ENCODE data around the gene IRAK2.

DNA sequence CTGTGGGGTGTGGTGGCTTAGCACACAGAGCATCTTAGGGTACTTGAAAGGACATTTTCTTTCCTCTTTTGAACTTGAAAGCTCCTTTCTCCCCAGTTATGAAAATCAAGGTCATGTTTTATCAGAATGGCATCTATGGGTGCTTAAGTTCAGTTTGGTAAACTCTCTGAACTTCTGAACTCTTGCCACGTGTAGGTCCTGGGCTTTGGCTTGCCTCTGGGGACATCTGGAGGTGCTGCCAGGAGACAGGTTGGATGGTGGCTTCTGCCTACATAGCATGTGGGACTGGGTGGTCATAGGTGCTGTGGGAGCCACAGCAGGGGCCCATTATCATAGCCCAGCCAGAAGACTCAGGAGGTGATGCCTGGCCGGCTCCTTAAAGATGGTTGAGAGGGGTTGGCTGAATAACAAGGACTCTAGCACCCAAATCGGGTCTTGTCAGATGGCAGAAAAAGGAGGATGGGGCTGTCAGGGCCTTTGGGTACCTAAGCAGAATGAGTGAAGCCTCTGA lies 112.5 kb downstream of the IRAK2 start:
- TF ChIP-seq CTCF (IDR thresholded peaks at IDR 0.05) (no peak), POLR2A (IDR thresholded peaks at IDR 0.05) (no peak), EP300 (IDR thresholded peaks at IDR 0.05) (no peak)

Measured in ovary (tissue), 3 donors.